Chondrocyte (in vitro differentiated cells): ENCODE results near the gene RFX8. TPM values are rescaled to one million over a fixed set of nuclear protein-coding genes. Genes with fewer than 3 reads are reported as not detected.
"Not testable (repeated sequence)": the region's sequence is repeated elsewhere in the genome, so short reads cannot be mapped to it uniquely, and the experiment has no call there.

ENCODE experiments used
- DNase-seq: peaks from one replicate; pipeline ENCODE4 v3.0.0; 2021; ENCODE audit warnings: mixed read lengths, low spot score
- H3K27ac Mint-ChIP-seq: one replicate; pipeline ENCODE4 v1.8.0; 2021; ENCODE audit warnings: mild to moderate bottlenecking, moderate library complexity, mixed read lengths; ENCODE audit not compliant: unreplicated experiment
- H3K27me3 Mint-ChIP-seq: 2 replicates; pipeline ENCODE4 v1.8.0; 2021; ENCODE audit warnings: low read depth, mixed read lengths
- H3K36me3 Mint-ChIP-seq: 2 replicates; pipeline ENCODE4 v1.8.0; 2021; ENCODE audit warnings: low read depth, mixed read lengths
- H3K4me1 Mint-ChIP-seq: 2 replicates; pipeline ENCODE4 v1.8.0; 2021; ENCODE audit warnings: low read depth, mild to moderate bottlenecking, mixed read lengths
- H3K4me3 Mint-ChIP-seq: one replicate; pipeline ENCODE4 v1.8.0; 2021; ENCODE audit warnings: mild to moderate bottlenecking, moderate library complexity, mixed read lengths; ENCODE audit not compliant: unreplicated experiment
- H3K9me3 Mint-ChIP-seq: 2 replicates; pipeline ENCODE4 v1.8.0; 2021; ENCODE audit warnings: low read depth, mixed read lengths
- CTCF ChIP-seq: fragments of 200-600 bp; sonication (generic); IDR thresholded peaks from 2 replicates; pipeline ENCODE4 v1.5.0; 2021; ENCODE audit warnings: antibody characterized with exemption, mild to moderate bottlenecking, moderate library complexity
- total RNA-seq: library from RNA; stranded (reverse); gene quantifications from 3 replicates; pipeline ENCODE4 v1.2.1, GENCODE V29; 2021

The RFX8 gene
- total RNA-seq, 1 donor from 2014 or later, result not detected

- H3K36me3 Mint-ChIP-seq, result no peaks in the 10 kb centered on the region
These were observed 32.8 kb downstream of the RFX8 start for GRCh38 chr2:101442042-101442666.

GRCh38 chr2:101440127-101440738, 34.7 kb downstream of the RFX8 start:
- peaks cover 4% of the 10 kb centered on the region for H3K9me3 Mint-ChIP-seq
- H3K27ac Mint-ChIP-seq, result no peak overlapping the region
- no peak for DNase-seq
- no peaks in the 10 kb centered on the region for H3K36me3 Mint-ChIP-seq
- no peak for TF ChIP-seq CTCF
- no peak overlapping the region for H3K4me3 Mint-ChIP-seq
- H3K27me3 Mint-ChIP-seq, result no peaks in the 10 kb centered on the region
- H3K4me1 Mint-ChIP-seq, result peaks cover 22% of the 10 kb centered on the region

More at GRCh38 chr2:101442042-101442666, 32.8 kb downstream of the RFX8 start:
- Mint-ChIP-seq H3K9me3 (peaks cover 4% of the 10 kb centered on the region), H3K27me3 (no peaks in the 10 kb centered on the region), H3K4me3 (no peak overlapping the region), H3K4me1 (peaks cover 22% of the 10 kb centered on the region), H3K27ac (peak overlapping the region; percentile 24)
- TF ChIP-seq CTCF, result no peak
- DNase-seq, result no peak

GRCh38 chr2:101439716-101440115, 35.2 kb downstream of the RFX8 start:
- DNase-seq, result no peak
- Mint-ChIP-seq H3K36me3 (no peaks in the 10 kb centered on the region), H3K27me3 (no peaks in the 10 kb centered on the region), H3K4me1 (peaks cover 26% of the 10 kb centered on the region), H3K27ac (no peak overlapping the region), H3K9me3 (peaks cover 4% of the 10 kb centered on the region), H3K4me3 (no peak overlapping the region)
- TF ChIP-seq CTCF, result no peak

- H3K27me3 Mint-ChIP-seq, H3K4me3 Mint-ChIP-seq, H3K27ac Mint-ChIP-seq, H3K9me3 Mint-ChIP-seq, DNase-seq, H3K36me3 Mint-ChIP-seq: not testable (repeated sequence)
- peaks cover 26% of the 10 kb centered on the region for H3K4me1 Mint-ChIP-seq
These were observed 36.4 kb downstream of the RFX8 start for GRCh38 chr2:101438555-101438954.

GRCh38 chr2:101435001-101435862, 39.7 kb downstream of the RFX8 start:
- Mint-ChIP-seq H3K27ac (no peak overlapping the region), H3K4me1 (peaks cover 11% of the 10 kb centered on the region), H3K27me3 (no peaks in the 10 kb centered on the region), H3K9me3 (no peaks in the 10 kb centered on the region), H3K4me3 (peak overlapping the region; percentile 49), H3K36me3 (no peaks in the 10 kb centered on the region)
- no peak for TF ChIP-seq CTCF
- no peak for DNase-seq
